ENCODE results near the gene KLC1.
"Not testable (repeated sequence)": the region's sequence is repeated elsewhere in the genome, so short reads cannot be mapped to it uniquely, and the experiment has no call there.

Gene KLC1

GRCh38 chr14:103625356-103626095 is 3.5 kb upstream of the KLC1 start:
- no peak for DNase-seq (ENCODE audit: low read depth)

- no peak for DNase-seq (ENCODE audit: low read depth)
Measured at GRCh38 chr14:103626146-103626850, 2.7 kb upstream of the KLC1 start.

DNA sequence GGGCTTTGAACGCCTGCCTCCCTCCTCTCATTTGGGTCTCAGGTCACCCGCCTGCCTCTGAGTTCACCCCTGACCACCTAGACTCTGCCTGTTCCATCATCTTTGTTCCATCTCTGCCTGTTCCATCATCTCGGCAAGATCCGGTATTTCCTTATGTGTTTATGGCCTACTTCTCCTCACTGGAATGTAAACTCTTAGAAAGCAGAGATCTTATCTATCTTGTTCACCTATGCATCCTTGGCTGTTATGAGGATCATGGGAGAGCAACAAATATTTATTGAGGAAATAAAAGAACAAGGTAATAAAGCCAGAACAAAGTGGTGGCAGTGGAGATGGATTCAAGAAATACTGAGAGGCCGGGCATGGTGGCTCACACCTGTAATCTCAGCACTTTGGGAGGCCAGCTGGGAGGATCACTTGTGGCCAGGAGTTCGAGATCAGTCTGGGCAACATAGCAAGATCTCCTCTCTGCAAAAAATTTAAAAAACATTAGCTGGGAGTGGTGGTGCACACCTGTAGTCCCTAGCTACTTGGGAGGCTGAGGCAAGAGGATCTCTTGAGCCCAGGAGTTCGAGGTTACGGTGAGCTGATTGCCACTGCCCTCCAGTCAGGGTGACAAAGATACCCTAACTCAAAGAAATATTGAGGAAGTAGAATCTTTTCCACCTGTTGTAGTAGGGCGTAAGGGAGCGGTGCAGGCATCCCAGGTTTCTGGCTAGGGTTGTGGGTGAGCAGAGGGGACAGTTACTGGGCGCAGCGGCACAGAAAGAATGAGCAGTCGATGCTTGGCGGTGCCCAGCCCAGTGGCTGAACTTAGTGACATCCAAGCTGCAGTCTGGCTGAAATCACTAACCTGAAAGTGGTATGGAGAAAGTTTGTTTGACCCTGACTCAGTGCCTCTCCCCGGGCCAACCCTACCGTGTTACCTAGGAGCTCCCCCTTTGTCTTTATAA is 1.7 kb upstream of the KLC1 start:
- DNase-seq (ENCODE audit: low read depth), result no peak

DNA sequence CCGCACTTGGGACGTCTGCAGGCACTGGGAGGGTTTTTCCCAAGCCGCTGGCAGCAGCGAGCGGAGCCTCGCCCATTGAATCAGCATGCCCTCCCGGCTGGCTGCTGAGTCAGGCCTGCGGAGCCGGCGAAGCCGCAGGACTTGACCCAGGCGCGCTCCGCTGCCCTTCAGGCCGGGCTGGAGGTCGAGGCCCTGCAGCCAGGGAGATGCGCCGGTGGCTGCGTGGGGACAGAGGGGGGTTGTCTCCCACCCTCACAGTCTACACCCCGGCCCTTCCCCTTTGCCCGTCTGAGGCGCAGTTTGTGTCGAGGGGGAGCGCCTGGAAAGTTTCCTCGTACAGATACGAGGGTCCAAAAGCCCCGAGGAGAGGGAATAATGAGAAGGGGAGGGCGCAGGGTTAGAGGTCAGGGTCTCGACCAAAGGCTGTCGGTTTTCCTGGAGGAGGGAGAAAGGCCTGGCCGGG is 759 bp upstream of the KLC1 start:
- DNase-seq (ENCODE audit: low read depth), result no peak

DNA sequence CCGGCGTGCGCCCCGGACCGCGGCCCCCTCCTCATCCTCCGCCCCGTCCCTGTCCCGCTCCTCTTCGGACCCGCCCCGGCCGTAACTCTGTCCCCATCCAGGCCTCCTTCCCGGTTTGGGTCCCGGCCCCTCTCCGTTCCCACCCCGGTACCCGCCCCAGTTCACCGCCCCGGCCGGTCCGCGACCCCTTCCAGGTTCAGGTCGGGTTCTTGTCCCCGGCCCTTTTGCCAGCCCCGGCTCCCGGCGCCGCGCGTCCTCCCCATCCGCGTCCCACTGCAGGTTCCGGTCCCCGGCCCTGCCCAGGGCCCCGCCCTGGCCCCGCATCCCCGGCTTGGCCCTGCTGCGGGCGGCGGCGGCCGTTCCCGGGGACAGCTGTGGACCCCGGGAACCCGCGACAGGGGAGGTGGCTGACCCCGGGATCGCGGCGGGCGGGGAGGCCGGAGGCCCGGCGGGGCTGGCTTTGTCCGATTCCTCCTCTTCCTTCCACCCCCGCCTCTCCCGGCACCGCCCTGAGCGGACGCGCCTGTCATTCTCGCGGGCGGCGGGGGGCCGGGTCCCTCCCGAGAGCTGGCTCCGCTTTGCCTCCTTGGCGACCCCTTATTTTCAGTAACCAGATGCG is 601 bp downstream of the KLC1 start:
- peak; percentile 20 for DNase-seq (ENCODE audit: low read depth)

GRCh38 chr14:103630364-103631108 is 1.5 kb downstream of the KLC1 start:
- DNase-seq (ENCODE audit: low read depth), result no peak

DNA sequence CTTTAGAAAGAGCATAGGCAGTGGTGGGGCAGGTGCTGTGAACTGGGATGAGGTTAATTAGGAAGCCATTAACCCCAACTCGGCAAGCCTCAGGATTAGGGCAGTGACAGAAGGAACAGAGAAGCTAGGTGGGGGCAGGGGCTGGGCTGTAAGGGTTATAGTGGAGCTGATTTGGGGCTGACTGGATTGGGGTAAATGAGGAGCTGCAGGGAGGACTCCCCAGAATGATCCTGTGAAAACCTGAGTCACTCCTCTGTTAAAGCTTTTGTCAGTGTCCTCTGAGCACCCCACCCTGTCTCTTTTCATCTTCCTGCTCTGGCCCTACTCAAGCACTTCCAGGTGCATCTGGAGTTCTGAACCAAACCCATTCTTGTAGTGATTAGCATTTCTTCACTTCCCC is 4.4 kb downstream of the KLC1 start:
- DNase-seq (ENCODE audit: low read depth), result no peak

- no peak for DNase-seq (ENCODE audit: low read depth)
Measured at GRCh38 chr14:103634156-103634555, 5.1 kb downstream of the KLC1 start.

GRCh38 chr14:103638594-103638993 is 9.6 kb downstream of the KLC1 start:
- no peak for DNase-seq (ENCODE audit: low read depth)

DNA sequence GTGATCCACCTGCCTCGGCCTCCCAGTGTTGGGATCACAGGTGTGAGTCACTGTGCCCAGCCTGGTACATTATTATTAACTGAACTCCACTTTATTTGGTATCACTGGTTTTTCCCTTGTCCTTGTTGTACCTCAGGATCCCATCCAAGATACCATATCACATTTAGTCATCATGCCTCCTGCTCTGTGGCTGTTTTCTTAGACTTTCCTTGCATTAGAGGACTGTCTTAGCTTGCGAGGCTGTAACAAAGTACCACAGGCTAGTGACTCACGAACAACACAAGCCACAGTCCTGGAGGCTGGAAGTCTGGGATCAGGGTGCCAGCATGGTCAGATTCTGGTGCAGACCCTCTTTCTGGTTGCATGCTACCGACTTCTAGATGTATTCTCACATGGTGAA is 12.2 kb downstream of the KLC1 start:
- no peak for DNase-seq (ENCODE audit: low read depth)

- DNase-seq (ENCODE audit: low read depth), result no peak
Measured at GRCh38 chr14:103646189-103646588, 17.2 kb downstream of the KLC1 start.

DNA sequence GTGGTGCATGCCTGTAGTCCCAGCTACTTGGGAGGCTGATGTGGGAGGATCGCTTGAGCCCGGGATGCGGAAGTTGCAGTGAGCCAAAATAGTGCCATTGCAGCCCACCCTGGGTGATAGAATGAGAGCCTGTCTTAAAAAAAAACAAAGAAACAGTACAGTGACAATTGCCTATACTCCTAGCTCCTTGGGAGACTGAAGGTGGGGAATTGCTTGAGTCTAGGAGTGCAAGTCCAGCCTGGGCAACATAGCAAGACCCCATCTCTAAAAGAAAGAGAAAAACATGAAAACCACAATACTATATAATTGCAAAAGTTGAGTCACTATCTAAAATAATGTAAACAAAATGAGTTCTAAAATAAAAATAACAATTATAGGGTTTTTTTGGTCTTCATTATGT is 20.0 kb downstream of the KLC1 start:
- DNase-seq (ENCODE audit: low read depth), result no peak

- DNase-seq (ENCODE audit: low read depth), result no peak
Measured at GRCh38 chr14:103650213-103650612, 21.2 kb downstream of the KLC1 start.

DNA sequence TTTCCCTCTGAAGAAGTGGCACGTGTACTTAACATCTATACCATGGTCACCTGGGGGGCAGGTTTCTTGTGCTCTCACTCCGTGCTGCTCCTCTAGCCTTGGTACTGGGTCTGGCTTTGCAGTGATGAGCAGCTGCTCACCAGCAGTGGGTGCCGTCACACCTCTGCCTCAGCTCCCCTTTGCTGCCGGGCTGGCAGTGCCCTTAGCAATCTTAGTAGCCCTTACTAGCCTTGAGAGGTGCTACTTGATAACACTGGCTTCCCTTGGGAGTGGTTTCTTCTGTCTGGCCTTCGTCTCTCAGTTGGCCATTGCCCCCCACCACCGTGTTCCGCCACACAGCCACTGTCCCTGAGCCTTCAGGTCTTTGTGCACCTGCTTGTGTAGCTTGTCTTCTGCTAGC is 22.6 kb downstream of the KLC1 start:
- no peak for DNase-seq (ENCODE audit: low read depth)

DNA sequence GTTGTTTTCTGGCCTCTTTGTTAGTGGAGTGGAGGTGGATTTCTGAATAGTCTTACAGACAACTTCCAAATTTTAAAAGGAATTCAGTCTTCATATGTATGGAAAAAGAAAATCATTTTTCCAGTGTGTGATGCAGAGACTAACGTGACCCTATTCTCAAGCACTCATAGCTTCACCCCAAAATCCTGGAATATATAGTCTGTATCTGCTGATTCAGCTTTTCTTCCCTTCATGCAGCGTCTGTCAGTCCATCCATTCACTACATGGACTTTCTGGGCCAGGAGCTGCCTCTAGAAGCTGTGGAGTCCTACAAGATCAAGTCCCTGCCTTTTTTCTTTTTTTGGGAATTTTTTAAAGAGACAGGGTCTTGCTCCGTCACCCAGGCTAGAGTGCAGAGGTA is 23.8 kb downstream of the KLC1 start:
- DNase-seq (ENCODE audit: low read depth), result no peak

- DNase-seq (ENCODE audit: low read depth), result not testable (repeated sequence)
Measured at GRCh38 chr14:103653336-103653735, 24.3 kb downstream of the KLC1 start.

GRCh38 chr14:103653805-103654204 is 24.8 kb downstream of the KLC1 start:
- no peak for DNase-seq (ENCODE audit: low read depth)

DNA sequence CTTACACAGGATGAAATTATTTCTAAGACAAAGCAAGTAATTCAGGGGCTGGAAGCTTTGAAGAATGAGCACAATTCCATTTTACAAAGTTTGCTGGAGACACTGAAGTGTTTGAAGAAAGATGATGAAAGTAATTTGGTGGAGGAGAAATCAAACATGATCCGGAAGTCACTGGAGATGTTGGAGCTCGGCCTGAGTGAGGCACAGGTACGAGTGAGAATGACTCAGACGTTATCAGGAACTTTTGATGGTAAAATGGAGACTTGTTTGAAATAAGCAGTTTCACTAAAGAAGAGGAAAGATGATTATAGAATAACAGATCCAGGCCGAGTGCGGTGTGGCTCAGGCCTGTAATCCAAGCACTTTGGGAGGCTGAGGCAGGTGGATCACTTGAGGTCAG is 25.6 kb downstream of the KLC1 start:
- no peak for DNase-seq (ENCODE audit: low read depth)

DNA sequence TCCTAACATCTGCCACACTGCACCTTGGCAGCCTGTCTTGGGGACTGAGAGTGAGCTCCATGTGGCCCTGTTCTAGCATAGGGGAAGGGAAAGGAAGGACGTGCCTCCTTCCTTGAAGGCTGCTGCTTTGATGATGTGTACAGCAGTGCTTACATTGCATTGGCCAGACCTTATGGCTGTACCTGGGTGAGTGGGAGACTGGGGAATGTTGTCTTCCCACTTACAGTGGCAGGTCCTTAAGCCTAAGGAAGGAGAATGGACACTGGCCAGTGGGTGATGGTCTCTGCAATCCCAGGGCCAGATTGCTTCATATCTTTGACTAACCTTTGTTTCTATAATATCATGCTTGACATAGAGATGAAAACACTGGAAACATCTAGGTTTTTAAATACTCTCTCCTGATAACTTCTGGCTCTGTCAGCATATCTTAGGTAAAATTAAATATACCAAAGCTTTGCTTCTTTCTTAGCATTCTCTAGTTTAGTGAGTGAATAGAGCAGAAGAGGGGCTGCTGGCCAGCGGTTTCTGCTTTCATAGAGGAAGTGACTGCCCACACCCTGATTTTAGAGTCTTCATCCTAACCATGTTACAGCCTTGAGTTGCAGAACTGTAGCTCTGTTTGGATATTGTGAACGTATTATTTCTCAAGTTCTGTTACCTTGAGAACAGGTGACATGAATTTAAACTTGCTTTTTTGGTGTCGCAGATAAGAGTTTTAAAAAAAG is 27.2 kb downstream of the KLC1 start:
- no peak for DNase-seq (ENCODE audit: low read depth)

- DNase-seq (ENCODE audit: low read depth), result no peak
Measured at GRCh38 chr14:103656756-103657133, 27.7 kb downstream of the KLC1 start.

GRCh38 chr14:103657471-103657870 is 28.5 kb downstream of the KLC1 start:
- no peak for DNase-seq (ENCODE audit: low read depth)

All from activated T-helper 9 cell treated with anti-CD3 and anti-CD28 coated beads, Interleukin-2, amount 50 U/mL, for 16 hours (primary cell).